K562 (cell line): ENCODE results near the gene HOXB8. TPM values are rescaled to one million over a fixed set of nuclear protein-coding genes. Genes with fewer than 3 reads are reported as not detected.

ENCODE experiments used
- RBBP5 ChIP-seq: fragments of 200-600 bp; sonication (generic); IDR thresholded peaks from 2 replicates; pipeline ENCODE4 v1.6.1; 2012; ENCODE audit warnings: borderline replicate concordance, mild to moderate bottlenecking, low read length, control low read depth, inconsistent platforms; ENCODE audit not compliant: insufficient read depth, poor library complexity, severe bottlenecking
- polyA plus RNA-seq, 8 experiments: library from polyadenylated mRNA; depleted of rRNA in 4 of 8; stranded (reverse) in 5 of 8; unstranded in 3 of 8; fragments of >200 nt; fragmentation: Nextera tagmentation in 2 of 8; fragmentation: Illumina TruSeq in 1 of 8; extraction: Ambion mirVana in 2 of 8; extraction: Trizol in 1 of 8; gene quantifications; 2 replicates each; pipeline versions ENCODE4 v1.2.1 to v1.2.3, GENCODE V29; 2011 to 2014; ENCODE audit warnings: inconsistent platforms in 1 of 8, missing spikeins in 1 of 8
- total RNA-seq, 7 experiments: library from RNA; depleted of rRNA in 6 of 7; stranded (reverse); fragments of >200 nt in 6 of 7; fragmentation: Illumina TruSeq in 2 of 7; extraction: Trizol in 2 of 7; gene quantifications; 2 replicates each; pipeline versions ENCODE4 v1.2.1 to v1.2.3, GENCODE V29; 2011 to 2021; ENCODE audit warnings: low replicate concordance in 1 of 7
- TF ChIP-seq, protein P1 (sequence below), 2 experiments: fragments of 450-650 bp in 1 of 2; sonication (generic) in 1 of 2; formaldehyde crosslinking in 1 of 2; IDR thresholded peaks; 2 replicates each; pipeline versions ENCODE4 v1.7.1 to v1.9.0; 2016 to 2022; ENCODE audit warnings: inconsistent platforms in 1 of 2, mild to moderate bottlenecking in 1 of 2, missing genetic modification reagents in 1 of 2

HOXB8 gene
- total and polyA plus RNA-seq, 9 of the 15 experiments (the other 6 are each of a cell fraction or from before 2014, with no cell fraction given) = 0.52 to 23.8 (median 3.6) TPM

DNA sequence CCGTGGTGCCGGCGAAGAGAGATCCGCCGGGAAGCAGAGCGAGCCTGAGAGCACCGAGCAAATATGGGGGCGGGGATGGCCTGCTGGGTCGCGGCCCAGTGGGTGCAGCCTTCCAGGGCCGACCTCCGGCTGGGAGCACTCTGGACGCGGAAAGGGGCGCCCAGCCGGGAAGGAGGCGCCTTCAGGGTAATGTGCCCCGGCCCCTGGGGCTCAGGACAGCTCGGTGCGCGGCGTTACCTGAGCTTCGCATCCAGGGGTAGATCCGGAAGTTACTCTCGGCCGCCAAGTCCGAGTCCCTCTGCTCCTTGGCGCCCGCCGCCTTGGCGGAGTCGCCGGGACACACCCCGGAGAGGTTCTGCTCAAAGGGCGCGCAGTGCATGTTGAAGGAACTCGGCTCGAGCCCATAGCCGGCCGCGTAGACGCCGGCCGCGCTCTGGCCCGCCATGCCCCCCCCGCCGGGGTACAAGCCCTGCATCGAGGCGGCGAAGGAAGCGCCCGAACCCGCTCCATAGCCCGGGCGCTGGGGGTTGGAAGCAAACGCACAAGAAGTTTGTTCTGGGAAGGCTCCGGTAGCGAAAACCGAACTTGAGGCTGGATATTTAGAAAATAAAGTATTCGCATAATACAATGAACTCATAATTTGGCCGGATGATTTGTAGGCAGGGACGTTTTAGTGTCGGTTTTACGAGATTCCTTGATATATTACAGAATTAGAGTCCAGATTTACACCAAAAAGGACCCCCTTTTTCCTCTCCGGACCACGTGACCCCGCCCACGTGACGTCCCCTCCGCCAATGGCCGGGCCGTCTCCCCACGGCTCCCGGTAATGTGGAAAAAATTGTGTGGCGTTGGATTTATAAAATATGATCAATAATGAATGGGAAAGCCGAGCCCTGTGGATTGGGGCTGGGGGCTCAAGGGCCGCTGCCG is 4.5 kb downstream of the HOXB8 start, which contains the start of gene HOXB7 (continued):
- TF ChIP-seq, protein P1, sequence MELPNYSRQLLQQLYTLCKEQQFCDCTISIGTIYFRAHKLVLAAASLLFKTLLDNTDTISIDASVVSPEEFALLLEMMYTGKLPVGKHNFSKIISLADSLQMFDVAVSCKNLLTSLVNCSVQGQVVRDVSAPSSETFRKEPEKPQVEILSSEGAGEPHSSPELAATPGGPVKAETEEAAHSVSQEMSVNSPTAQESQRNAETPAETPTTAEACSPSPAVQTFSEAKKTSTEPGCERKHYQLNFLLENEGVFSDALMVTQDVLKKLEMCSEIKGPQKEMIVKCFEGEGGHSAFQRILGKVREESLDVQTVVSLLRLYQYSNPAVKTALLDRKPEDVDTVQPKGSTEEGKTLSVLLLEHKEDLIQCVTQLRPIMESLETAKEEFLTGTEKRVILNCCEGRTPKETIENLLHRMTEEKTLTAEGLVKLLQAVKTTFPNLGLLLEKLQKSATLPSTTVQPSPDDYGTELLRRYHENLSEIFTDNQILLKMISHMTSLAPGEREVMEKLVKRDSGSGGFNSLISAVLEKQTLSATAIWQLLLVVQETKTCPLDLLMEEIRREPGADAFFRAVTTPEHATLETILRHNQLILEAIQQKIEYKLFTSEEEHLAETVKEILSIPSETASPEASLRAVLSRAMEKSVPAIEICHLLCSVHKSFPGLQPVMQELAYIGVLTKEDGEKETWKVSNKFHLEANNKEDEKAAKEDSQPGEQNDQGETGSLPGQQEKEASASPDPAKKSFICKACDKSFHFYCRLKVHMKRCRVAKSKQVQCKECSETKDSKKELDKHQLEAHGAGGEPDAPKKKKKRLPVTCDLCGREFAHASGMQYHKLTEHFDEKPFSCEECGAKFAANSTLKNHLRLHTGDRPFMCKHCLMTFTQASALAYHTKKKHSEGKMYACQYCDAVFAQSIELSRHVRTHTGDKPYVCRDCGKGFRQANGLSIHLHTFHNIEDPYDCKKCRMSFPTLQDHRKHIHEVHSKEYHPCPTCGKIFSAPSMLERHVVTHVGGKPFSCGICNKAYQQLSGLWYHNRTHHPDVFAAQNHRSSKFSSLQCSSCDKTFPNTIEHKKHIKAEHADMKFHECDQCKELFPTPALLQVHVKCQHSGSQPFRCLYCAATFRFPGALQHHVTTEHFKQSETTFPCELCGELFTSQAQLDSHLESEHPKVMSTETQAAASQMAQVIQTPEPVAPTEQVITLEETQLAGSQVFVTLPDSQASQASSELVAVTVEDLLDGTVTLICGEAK (IDR thresholded peaks at IDR 0.05) = peak; percentile 32; the same call in 1 of the 2 replicates
- TF ChIP-seq, protein P1 (CRISPR knock-in tag; IDR thresholded peaks at IDR 0.05) = no peak
- TF ChIP-seq RBBP5 = peak; percentile 63
